A673 (cell line): ENCODE results near the gene TSPAN14. TPM values are rescaled to one million over a fixed set of nuclear protein-coding genes. Genes with fewer than 3 reads are reported as not detected.
"Not testable (repeated sequence)": the region's sequence is repeated elsewhere in the genome, so short reads cannot be mapped to it uniquely, and the experiment has no call there.

Source experiments
- BruUV-seq: library from RNA; stranded (reverse); fragments of 400-500 nt; replicated peaks from 2 replicates; lab custom pipeline; 2021; lab: Mats Ljungman, UMichigan
- CTCF ChIA-PET: fragments of 300-600 bp; sonication (Branson Sonifier 250); formaldehyde crosslinking; loops from one replicate; lab custom pipeline; 2022; ENCODE audit warnings: antibody characterized with exemption; lab: Charles Lee
- POLR2A ChIA-PET: fragments of 300-600 bp; sonication (Branson Sonifier 250); formaldehyde crosslinking; loops from one replicate; lab custom pipeline; 2022; ENCODE audit warnings: antibody characterized with exemption; ENCODE audit not compliant: low non-redundant PET; lab: Charles Lee
- DNase-seq: peaks from one replicate; pipeline ENCODE4 v3.0.0-alpha.2; 2015; ENCODE audit warnings: low spot score
- H3K27ac ChIP-seq: fragments of 200-600 bp; sonication (generic); 2 replicates; pipeline ENCODE4 v1.5.1; 2016; ENCODE audit warnings: mixed run types, low read depth, mild to moderate bottlenecking, mixed read lengths, antibody characterized with exemption, low read length; ENCODE audit not compliant: poor library complexity, severe bottlenecking
- H3K27me3 ChIP-seq: fragments of 200-600 bp; sonication (generic); replicated peaks from 2 replicates; pipeline ENCODE4 v1.6.1; 2017; ENCODE audit warnings: mixed run types, low read depth, mild to moderate bottlenecking, mixed read lengths, antibody characterized with exemption, low read length; ENCODE audit not compliant: insufficient read depth, poor library complexity
- H3K36me3 ChIP-seq: fragments of 200-600 bp; sonication (generic); 2 replicates; pipeline ENCODE4 v1.6.1; 2016; ENCODE audit warnings: mixed run types, mild to moderate bottlenecking, mixed read lengths, antibody characterized with exemption, low read length; ENCODE audit not compliant: insufficient read depth, poor library complexity, severe bottlenecking
- H3K4me1 ChIP-seq: fragments of 200-600 bp; sonication (generic); 2 replicates; pipeline ENCODE4 v1.6.1; 2017; ENCODE audit warnings: mixed run types, mild to moderate bottlenecking, mixed read lengths, antibody characterized with exemption, low read length; ENCODE audit not compliant: insufficient read depth, poor library complexity, severe bottlenecking
- H3K4me3 ChIP-seq: fragments of 200-600 bp; sonication (generic); 2 replicates; pipeline ENCODE4 v1.5.1; 2016; ENCODE audit warnings: low read depth, mixed run types, mild to moderate bottlenecking, mixed read lengths, low read length; ENCODE audit not compliant: poor library complexity, severe bottlenecking
- H3K9me3 ChIP-seq: fragments of 200-600 bp; sonication (generic); 2 replicates; pipeline ENCODE4 v1.6.1; 2016; ENCODE audit warnings: mixed run types, low read depth, mild to moderate bottlenecking, mixed read lengths, antibody characterized with exemption, low read length; ENCODE audit not compliant: poor library complexity, severe bottlenecking
- EZH2 ChIP-seq: fragments of 200-600 bp; sonication (generic); IDR thresholded peaks from 2 replicates; pipeline ENCODE4 v1.6.1; 2017; ENCODE audit warnings: borderline replicate concordance, low read depth, mild to moderate bottlenecking, mixed read lengths, antibody characterized with exemption, low read length; ENCODE audit not compliant: poor library complexity, severe bottlenecking
- intact Hi-C: fragments of 100-400 bp; cut with micrococcal nuclease; formaldehyde crosslinking; loops from one replicate; pipeline ENCODE4 v1.10.0; 2022; ENCODE audit not compliant: unreplicated experiment
- total RNA-seq: library from RNA; stranded (reverse); gene quantifications from 2 replicates; pipeline ENCODE4 v1.2.3, GENCODE V29; 2021
- TF ChIP-seq, protein P1 (sequence below): fragments of 300-800, 200-600 bp; sonication (generic); conservative IDR thresholded peaks from 2 replicates; pipeline ENCODE4 v1.5.1; 2017; ENCODE audit warnings: low read depth, mild to moderate bottlenecking, antibody characterized with exemption, low read length, moderate library complexity, mixed read lengths

TSPAN14 gene
- total RNA-seq, 1 experiment from 2014 or later = 50.4 TPM

- POLR2A ChIA-PET = no interaction called here
Observed at GRCh38 chr10:80542053-80542452, 87.9 kb downstream of the TSPAN14 start.

GRCh38 chr10:80542652-80543318 is 88.7 kb downstream of the TSPAN14 start:
- DNase-seq = no peak
- intact Hi-C loops = no loop called here
- H3K36me3 ChIP-seq = no peaks in the 10 kb centered on the region

More at GRCh38 chr10:80542053-80542452, 87.9 kb downstream of the TSPAN14 start:
- no peak for DNase-seq
- intact Hi-C loops = no loop called here
- no peaks in the 10 kb centered on the region for H3K4me1 ChIP-seq
- H3K4me3 ChIP-seq = no peak overlapping the region
- TF ChIP-seq, protein P1, sequence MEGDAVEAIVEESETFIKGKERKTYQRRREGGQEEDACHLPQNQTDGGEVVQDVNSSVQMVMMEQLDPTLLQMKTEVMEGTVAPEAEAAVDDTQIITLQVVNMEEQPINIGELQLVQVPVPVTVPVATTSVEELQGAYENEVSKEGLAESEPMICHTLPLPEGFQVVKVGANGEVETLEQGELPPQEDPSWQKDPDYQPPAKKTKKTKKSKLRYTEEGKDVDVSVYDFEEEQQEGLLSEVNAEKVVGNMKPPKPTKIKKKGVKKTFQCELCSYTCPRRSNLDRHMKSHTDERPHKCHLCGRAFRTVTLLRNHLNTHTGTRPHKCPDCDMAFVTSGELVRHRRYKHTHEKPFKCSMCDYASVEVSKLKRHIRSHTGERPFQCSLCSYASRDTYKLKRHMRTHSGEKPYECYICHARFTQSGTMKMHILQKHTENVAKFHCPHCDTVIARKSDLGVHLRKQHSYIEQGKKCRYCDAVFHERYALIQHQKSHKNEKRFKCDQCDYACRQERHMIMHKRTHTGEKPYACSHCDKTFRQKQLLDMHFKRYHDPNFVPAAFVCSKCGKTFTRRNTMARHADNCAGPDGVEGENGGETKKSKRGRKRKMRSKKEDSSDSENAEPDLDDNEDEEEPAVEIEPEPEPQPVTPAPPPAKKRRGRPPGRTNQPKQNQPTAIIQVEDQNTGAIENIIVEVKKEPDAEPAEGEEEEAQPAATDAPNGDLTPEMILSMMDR = no peak
- TF ChIP-seq EZH2 = no peak
- CTCF ChIA-PET = interaction anchor here (0.5 to 1.1 kb wide), 2 partner anchors 12 to 54 kb away, joined by 4 to 5 read pairs; no protein-coding TSS in a partner anchor
- no TSS peak for BruUV-seq
- no peaks in the 10 kb centered on the region for H3K36me3 ChIP-seq
- H3K27ac ChIP-seq = no peak overlapping the region
- no peaks in the 10 kb centered on the region for H3K9me3 ChIP-seq
- no peaks in the 10 kb centered on the region for H3K27me3 ChIP-seq

GRCh38 chr10:80543319-80543672 is 89.2 kb downstream of the TSPAN14 start:
- POLR2A ChIA-PET, H3K9me3 ChIP-seq, H3K27me3 ChIP-seq, DNase-seq, CTCF ChIA-PET, H3K4me1 ChIP-seq, H3K36me3 ChIP-seq, BruUV-seq, H3K27ac ChIP-seq, intact Hi-C loops, H3K4me3 ChIP-seq: not testable (repeated sequence)

More at GRCh38 chr10:80542652-80543318, 88.7 kb downstream of the TSPAN14 start:
- ChIA-PET CTCF (interaction anchor here (0.5 to 1.1 kb wide), 2 partner anchors 11 to 54 kb away, joined by 4 to 5 read pairs; no protein-coding TSS in a partner anchor), POLR2A (no interaction called here)
- Histone ChIP-seq H3K27ac (no peak overlapping the region), H3K4me1 (no peaks in the 10 kb centered on the region), H3K27me3 (no peaks in the 10 kb centered on the region), H3K4me3 (no peak overlapping the region), H3K9me3 (no peaks in the 10 kb centered on the region)
- no TSS peak for BruUV-seq
- TF ChIP-seq, protein P1 = no peak
- no peak for TF ChIP-seq EZH2
